ENCODE results near the gene CALB2.

Gene CALB2

DNA sequence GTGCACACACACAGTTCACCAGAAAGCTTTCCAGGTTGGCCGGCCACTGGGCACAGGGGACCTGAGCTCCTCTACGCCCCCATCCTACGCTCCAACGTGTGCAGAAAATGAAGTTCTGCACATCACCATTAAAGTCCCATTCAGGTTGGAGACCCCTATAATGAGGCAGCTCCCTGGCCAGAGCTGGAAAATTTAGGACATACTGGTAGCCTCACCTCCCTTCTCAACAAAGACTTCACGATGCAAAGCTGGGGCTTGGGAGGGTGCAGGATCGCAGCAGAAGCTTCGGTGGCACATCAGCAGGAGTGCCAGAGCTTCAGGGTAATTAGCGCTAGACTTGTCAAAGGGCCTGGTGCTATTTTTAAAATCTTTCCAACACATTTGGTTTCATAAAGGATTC, 15.4 kb upstream of the CALB2 start:
- TF ChIP-seq CTCF (IDR thresholded peaks at IDR 0.05; ENCODE audit: low read depth, low read length, missing control alignments), result no peak
- in situ Hi-C loops (cut with HindIII; ENCODE audit: low sequenced_read_pairs), result no loop called here
- DNase-seq (ENCODE audit: low read depth), result no peak
- H3K4me3 ChIP-seq (ENCODE audit: low read depth, low read length), result no peak overlapping the region

DNA sequence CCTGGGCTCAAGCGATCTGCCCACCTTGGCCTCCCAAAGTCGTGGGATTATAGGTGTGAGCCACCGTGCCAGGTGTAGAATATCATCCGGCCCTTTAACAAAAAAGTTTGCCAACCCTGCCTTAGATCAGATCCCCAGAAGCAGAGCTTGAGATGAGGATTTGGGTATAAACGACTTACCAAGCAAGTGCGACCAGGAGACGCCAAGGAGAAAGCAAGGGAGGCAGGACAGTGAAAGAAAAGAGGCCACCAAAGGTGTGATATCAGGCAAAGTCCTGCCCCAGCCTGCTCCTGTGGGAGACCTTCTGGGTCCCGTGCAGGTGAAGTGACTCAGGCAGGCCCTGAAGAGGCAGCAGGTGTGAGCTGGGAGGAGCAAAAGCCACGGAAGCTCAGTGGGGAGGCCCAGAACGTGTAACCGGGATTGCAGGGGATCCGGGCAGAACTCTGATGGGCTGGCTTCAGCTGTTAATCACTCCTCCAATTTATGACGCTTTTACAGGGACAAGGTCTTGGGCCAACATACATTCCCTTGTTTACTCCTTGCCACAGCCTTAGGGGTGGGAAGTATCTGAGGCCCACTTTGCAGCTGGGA, 14.1 kb upstream of the CALB2 start:
- no peak overlapping the region for H3K4me3 ChIP-seq (ENCODE audit: low read depth, low read length)
- in situ Hi-C loops (cut with HindIII; ENCODE audit: low sequenced_read_pairs), result no loop called here
- no peak for TF ChIP-seq CTCF (IDR thresholded peaks at IDR 0.05; ENCODE audit: low read depth, low read length, missing control alignments)
- DNase-seq (ENCODE audit: low read depth), result no peak

GRCh38 chr16:71345031-71345430, 13.5 kb upstream of the CALB2 start:
- DNase-seq (ENCODE audit: low read depth), result no peak
- in situ Hi-C loops (cut with HindIII; ENCODE audit: low sequenced_read_pairs), result no loop called here
- TF ChIP-seq CTCF (IDR thresholded peaks at IDR 0.05; ENCODE audit: low read depth, low read length, missing control alignments), result no peak
- no peak overlapping the region for H3K4me3 ChIP-seq (ENCODE audit: low read depth, low read length)

DNA sequence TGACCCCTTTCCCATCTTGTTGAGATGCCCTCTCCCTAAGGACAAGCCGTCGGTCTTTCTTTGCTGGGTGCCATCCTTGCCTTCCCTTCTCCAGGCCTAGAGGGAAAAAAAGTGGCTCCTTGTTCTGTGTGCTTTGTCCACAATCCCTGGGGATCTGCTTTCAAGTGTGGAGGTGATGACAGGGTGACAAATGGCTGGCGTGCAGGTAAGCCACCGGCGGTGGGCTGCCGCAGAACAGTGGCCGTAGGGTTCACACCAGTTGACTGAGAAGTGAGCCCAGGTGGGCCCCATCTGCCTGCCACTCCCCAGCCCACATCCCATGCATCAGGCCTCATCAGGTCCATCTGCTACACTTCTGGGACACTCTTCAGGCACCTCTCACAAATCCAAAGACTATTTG, 11.4 kb upstream of the CALB2 start:
- H3K4me3 ChIP-seq (ENCODE audit: low read depth, low read length), result no peak overlapping the region
- DNase-seq (ENCODE audit: low read depth), result no peak
- no peak for TF ChIP-seq CTCF (IDR thresholded peaks at IDR 0.05; ENCODE audit: low read depth, low read length, missing control alignments)
- in situ Hi-C loops (cut with HindIII; ENCODE audit: low sequenced_read_pairs), result no loop called here

- in situ Hi-C loops (cut with HindIII; ENCODE audit: low sequenced_read_pairs), result no loop called here
- DNase-seq (ENCODE audit: low read depth), result no peak
- TF ChIP-seq CTCF (IDR thresholded peaks at IDR 0.05; ENCODE audit: low read depth, low read length, missing control alignments), result no peak
- H3K4me3 ChIP-seq (ENCODE audit: low read depth, low read length), result no peak overlapping the region
Observed at GRCh38 chr16:71348262-71349085, 10.0 kb upstream of the CALB2 start.

DNA sequence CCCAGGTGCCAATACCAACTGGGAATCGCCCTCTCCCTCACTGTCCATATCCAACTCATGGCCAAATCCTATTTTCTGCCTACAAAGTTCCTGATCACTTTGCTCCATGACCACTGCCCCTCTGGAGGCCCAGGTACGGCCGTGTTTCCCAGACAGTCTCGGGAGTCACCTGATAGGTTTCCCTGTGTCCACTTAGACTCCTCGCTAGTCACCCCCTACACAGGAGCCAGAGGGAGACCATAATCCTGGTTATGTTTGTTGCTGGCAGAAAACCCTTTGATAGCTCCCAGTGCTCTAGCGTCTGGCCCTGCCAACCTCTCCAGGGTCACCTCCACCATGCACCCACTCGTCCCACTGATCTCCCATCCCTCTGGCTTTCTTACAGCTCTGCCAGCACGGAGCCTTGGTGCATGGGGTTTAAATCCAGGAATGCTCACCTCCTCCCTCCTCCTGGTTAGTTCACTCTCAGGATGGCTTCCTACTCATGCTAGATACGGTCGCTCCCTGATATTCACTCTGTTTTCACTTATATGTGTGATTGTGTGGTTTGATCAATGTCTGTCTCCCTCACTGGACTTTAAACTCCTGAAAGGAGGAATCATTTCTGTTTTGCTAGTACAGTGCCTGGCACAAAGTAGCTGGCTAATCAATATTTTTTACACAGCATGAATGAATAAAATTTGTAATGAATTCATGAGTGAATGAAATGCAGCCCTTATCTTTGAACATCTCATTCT, 7.5 kb upstream of the CALB2 start:
- no peak for DNase-seq (ENCODE audit: low read depth)
- no peak for TF ChIP-seq CTCF (IDR thresholded peaks at IDR 0.05; ENCODE audit: low read depth, low read length, missing control alignments)
- in situ Hi-C loops (cut with HindIII; ENCODE audit: low sequenced_read_pairs), result no loop called here
- H3K4me3 ChIP-seq (ENCODE audit: low read depth, low read length), result no peak overlapping the region
